Adrenal gland (tissue), 12 donors: ENCODE results near the gene TOB2. TPM values are rescaled to one million over a fixed set of nuclear protein-coding genes. Genes with fewer than 3 reads are reported as not detected.

ENCODE experiments used
- DNase-seq, 7 donors: peaks; one replicate each; pipeline ENCODE4 v3.0.0-alpha.2; 2019 to 2020
- H3K27ac ChIP-seq, 5 donors: fragments of 200-600 bp; sonication (generic) in 4 of 5; 1 replicate in 3 of 5; 2 replicates in 2 of 5; pipeline versions ENCODE4 v1.5.1 to v1.8.0; 2016 to 2020; ENCODE audit warnings: mild to moderate bottlenecking in 1 of 5
- H3K27me3 ChIP-seq: fragments of 200-600 bp; 2 replicates; pipeline ENCODE4 v1.8.0; 2021
- H3K36me3 ChIP-seq, 2 donors: fragments of 200-600 bp; replicated peaks in 1 of 2; 1 replicate in 1 of 2; 2 replicates in 1 of 2; pipeline versions ENCODE4 v1.5.1 to v1.8.0; 2018 to 2022
- H3K4me1 ChIP-seq, 2 donors: fragments of 200-600 bp; replicated peaks in 1 of 2; 1 replicate in 1 of 2; 2 replicates in 1 of 2; pipeline versions ENCODE4 v1.5.1 to v1.8.0; 2018 to 2021
- H3K4me3 ChIP-seq, 4 donors: fragments of 200-600 bp; sonication (generic) in 3 of 4; one replicate each; pipeline ENCODE4 v1.5.1; 2016 to 2018
- H3K9me3 ChIP-seq, 3 donors: fragments of 200-600 bp; sonication (generic) in 1 of 3; replicated peaks in 1 of 3; 1 replicate in 2 of 3; 2 replicates in 1 of 3; pipeline versions ENCODE4 v1.5.1 to v1.8.0; 2016 to 2021
- CTCF ChIP-seq, 6 experiments: fragments of 450-650 bp in 4 of 6; fragments of 200-600 bp in 2 of 6; sonication (generic) in 1 of 6; IDR thresholded peaks; 1 replicate in 5 of 6; 2 replicates in 1 of 6; pipeline versions ENCODE4 v1.5.1 to v1.8.0; 2016 to 2021; ENCODE audit warnings: antibody characterized with exemption in 6 of 6, mild to moderate bottlenecking in 2 of 6, moderate library complexity in 1 of 6
- POLR2A ChIP-seq, 2 donors: fragments of 450-650 bp; IDR thresholded peaks; one replicate each; pipeline ENCODE4 v1.6.1; 2017; ENCODE audit warnings: antibody characterized with exemption in 2 of 2, mild to moderate bottlenecking in 2 of 2, moderate library complexity in 1 of 2
- WGBS, 4 donors: extraction: QIAGEN DNeasy Blood & Tissue Kit in 2 of 4; methylation state at CpG; one replicate each; pipeline versions ENCODE4 v1.1.5 to v1.1.7; 2013 to 2017; 5-methylcytosine and 5-hydroxymethylcytosine counted together
- intact Hi-C, 2 donors: fragments of 100-400 bp; cut with DNase I; formaldehyde crosslinking; loops; one replicate each; pipeline versions ENCODE4 v1.14.1 to v1.15.0; 2022 to 2023
- polyA plus RNA-seq, 3 donors: library from polyadenylated mRNA; stranded (reverse); fragments of 200-250 nt in 2 of 3; fragments of 350-450 nt in 1 of 3; fragmentation: Illumina TruSeq in 1 of 3; extraction: RNeasy Lipid Tissue Mini Kit (QIAGEN cat#74804) in 1 of 3; gene quantifications; one replicate each; pipeline ENCODE4 v1.2.3, GENCODE V29; 2013 to 2014
- total RNA-seq, 9 donors: library from RNA; depleted of rRNA in 4 of 9; stranded (reverse); fragments of >200 nt in 4 of 9; fragments of 120-200 nt in 1 of 9; fragmentation: NEBNext Ultra II Directional in 1 of 9; extraction: Animal tissue kit (Norgen Biotek cat#: 25700) in 1 of 9; gene quantifications; one replicate each; pipeline versions ENCODE4 v1.1.0 to v1.2.4, GENCODE V29; 2013 to 2023
- donor health status: healthy with polysubstance abuse.
- donor health status: Bipolar disorder and iron deficiency.
- donor health status: DM: yes; HTN: yes; CAD: no.
- donor health status: DM: no; HTN: no; CAD: no.
- donor health status: DM: no; HTN: no; CAD: no.
- donor health status: DM: yes; HTN: yes; CAD: no.

Gene TOB2
- total and polyA plus RNA-seq, 12 donors: 14.7 to 117 (median 41.1) TPM

DNA sequence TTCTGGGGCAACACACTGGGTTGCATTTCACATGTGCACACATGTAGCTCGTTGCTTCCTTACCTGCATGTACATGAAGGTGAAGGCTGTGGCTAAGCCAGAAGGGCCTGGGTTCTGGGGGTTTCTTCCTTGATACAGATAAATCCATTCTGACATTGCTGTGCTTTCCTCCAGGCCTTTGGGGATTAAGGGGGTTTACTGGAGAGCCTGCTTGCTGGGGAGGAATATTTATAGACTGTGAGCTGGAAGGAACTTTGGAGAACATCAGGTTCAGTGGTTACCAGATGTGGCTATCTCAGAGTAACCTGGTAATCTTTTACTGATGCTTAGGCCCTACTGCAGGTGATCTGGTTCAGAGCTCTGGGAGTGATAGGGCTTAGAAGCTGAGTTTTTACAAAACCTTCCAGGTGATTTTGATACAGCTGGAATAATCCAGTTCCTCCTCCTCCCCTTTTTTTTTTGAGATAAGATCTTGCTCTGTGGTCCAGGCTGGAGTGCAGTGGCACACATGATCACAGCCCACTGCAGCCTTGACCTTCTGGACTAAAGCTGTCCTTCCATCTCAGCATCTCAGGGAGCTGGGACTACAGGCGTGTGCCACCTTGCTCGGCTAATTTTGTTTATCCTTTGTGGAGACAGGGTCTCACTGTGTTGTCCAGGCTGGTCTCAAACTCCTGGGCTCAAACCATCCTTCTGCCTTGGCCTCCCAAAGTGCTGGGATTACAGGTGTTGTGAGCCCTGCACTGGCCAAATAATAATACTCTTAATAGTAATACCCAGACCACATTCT lies 42.2 kb upstream of the TOB2 start:
- intact Hi-C loops: no loop called here
- Histone ChIP-seq H3K4me1 (peaks cover 6 to 54% of the 10 kb centered on the region in 2 donors), H3K27ac (peak overlapping the region in 1 of 5 donors; percentile 2), H3K27me3 (no peaks in the 10 kb centered on the region), H3K36me3 (no peaks in the 10 kb centered on the region), H3K9me3 (no peaks in the 10 kb centered on the region), H3K4me3 (no peak overlapping the region)
- TF ChIP-seq CTCF (IDR thresholded peaks at IDR 0.05): no peak
- no peak for TF ChIP-seq POLR2A (IDR thresholded peaks at IDR 0.05)
- 61 to 64% (median 63%) methylated on average over 3 of the region's 3 CpGs for WGBS, 4 donors
- DNase-seq: no peak

GRCh38 chr22:41488076-41488475 lies 41.5 kb upstream of the TOB2 start:
- Histone ChIP-seq H3K36me3 (no peaks in the 10 kb centered on the region), H3K27ac (peak overlapping the region in 2 of 5 donors; percentile 1 to 17), H3K4me3 (no peak overlapping the region), H3K9me3 (no peaks in the 10 kb centered on the region), H3K27me3 (no peaks in the 10 kb centered on the region), H3K4me1 (peaks cover 6 to 54% of the 10 kb centered on the region in 2 donors)
- TF ChIP-seq POLR2A (IDR thresholded peaks at IDR 0.05) (no peak), CTCF (IDR thresholded peaks at IDR 0.05) (no peak)
- WGBS, 4 donors: 86 to 91% (median 90%) methylated on average over 4 of the region's 4 CpGs
- no peak for DNase-seq
- intact Hi-C loops: no loop called here

GRCh38 chr22:41487037-41487935 lies 40.7 kb upstream of the TOB2 start:
- H3K27me3 ChIP-seq: no peaks in the 10 kb centered on the region
- intact Hi-C loops: no loop called here
- H3K4me1 ChIP-seq: peaks cover 6 to 57% of the 10 kb centered on the region in 2 donors
- no peaks in the 10 kb centered on the region for H3K36me3 ChIP-seq
- WGBS, 4 donors: 59 to 72% (median 69%) methylated on average over 6 to 8 of the region's 8 CpGs
- DNase-seq: peak in 1 of 7 donors; percentile 55
- TF ChIP-seq CTCF (IDR thresholded peaks at IDR 0.05) (no peak), POLR2A (IDR thresholded peaks at IDR 0.05) (no peak)
- H3K4me3 ChIP-seq: no peak overlapping the region
- peak overlapping the region in 2 of 5 donors; percentile 1 to 42 for H3K27ac ChIP-seq
- no peaks in the 10 kb centered on the region for H3K9me3 ChIP-seq

GRCh38 chr22:41485033-41485432 lies 38.4 kb upstream of the TOB2 start:
- no peak for TF ChIP-seq POLR2A (IDR thresholded peaks at IDR 0.05)
- no peak for TF ChIP-seq CTCF (IDR thresholded peaks at IDR 0.05)
- no peak for DNase-seq
- Histone ChIP-seq H3K4me3 (no peak overlapping the region), H3K4me1 (peaks cover 13 to 58% of the 10 kb centered on the region in 2 donors), H3K27me3 (no peaks in the 10 kb centered on the region), H3K9me3 (no peaks in the 10 kb centered on the region), H3K36me3 (no peaks in the 10 kb centered on the region), H3K27ac (no peak overlapping the region)
- intact Hi-C loops: no loop called here
- 78 to 87% (median 81%) methylated on average over 7 of the region's 7 CpGs for WGBS, 4 donors
